Fibroblast of lung (primary cell): ENCODE results near the gene HTR3C.

Experiments used
- CTCF ChIP-seq, 2 donors: IDR thresholded peaks in 1 of 2; conservative IDR thresholded peaks in 1 of 2; 1 replicate in 1 of 2; 2 replicates in 1 of 2; pipeline ENCODE4 v1.5.1; 2011 to 2012; ENCODE audit warnings: low read length in 2 of 2, control low read depth in 1 of 2, inconsistent platforms in 1 of 2, low read depth in 1 of 2, mild to moderate bottlenecking in 1 of 2
- EZH2 ChIP-seq: IDR thresholded peaks from 2 replicates; pipeline ENCODE4 v1.5.1; 2012; ENCODE audit warnings: low read length, control low read depth, mild to moderate bottlenecking; ENCODE audit errors: missing control alignments

DNA sequence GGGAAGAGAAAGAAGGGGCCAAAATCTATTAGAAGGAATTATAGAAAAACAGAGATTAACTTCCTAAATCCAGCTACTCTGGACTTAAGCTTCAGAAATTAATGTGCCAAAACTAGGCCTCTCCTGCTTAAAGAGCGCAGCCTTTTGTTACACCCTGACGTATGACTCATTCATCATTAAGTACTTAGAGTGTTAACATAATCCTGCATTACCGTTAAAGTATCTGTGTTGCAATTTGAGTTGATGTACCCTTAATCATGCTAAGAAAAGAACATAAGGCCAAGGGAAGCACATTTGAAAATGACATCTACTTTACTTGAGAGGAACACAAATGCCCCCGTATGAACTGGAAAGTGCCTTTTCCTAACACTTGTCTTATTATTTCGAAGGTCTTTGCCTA lies 13.4 kb upstream of the HTR3C start:
- TF ChIP-seq CTCF (conservative IDR thresholded peaks at IDR 0.05 in 1 of 2, IDR thresholded peaks at IDR 0.05 in 1 of 2; ENCODE audit: low read depth in 1 of 2, low read length in 2 of 2): no peak
- no peak for TF ChIP-seq EZH2
